Lower leg skin (tissue), 3 donors: ENCODE results near the gene IFT80.

Experiments
- CTCF ChIP-seq, 3 donors: fragments of 450-650 bp; IDR thresholded peaks; one replicate each; pipeline ENCODE4 v1.5.1; 2016; ENCODE audit warnings: antibody characterized with exemption in 3 of 3, mild to moderate bottlenecking in 3 of 3, moderate library complexity in 2 of 3
- POLR2A ChIP-seq, 2 donors: fragments of 450-650 bp; IDR thresholded peaks; one replicate each; pipeline ENCODE4 v1.6.1; 2016 to 2017; ENCODE audit warnings: antibody characterized with exemption in 2 of 2, mild to moderate bottlenecking in 1 of 2, moderate library complexity in 1 of 2

- TF ChIP-seq CTCF (IDR thresholded peaks at IDR 0.05) (no peak), POLR2A (IDR thresholded peaks at IDR 0.05) (no peak)
Measured at GRCh38 chr3:160253298-160253697, 145.7 kb downstream of the IFT80 start.
